C4-2B (cell line): ENCODE measurements around the gene NARF.

ENCODE experiments used
- H3K27ac ChIP-seq: fragments of 450-650 bp; 2 replicates; pipeline ENCODE4 v1.5.1; 2017
- CTCF ChIP-seq: fragments of 450-650 bp; conservative IDR thresholded peaks from 2 replicates; pipeline ENCODE4 v1.5.1; 2017; ENCODE audit warnings: mild to moderate bottlenecking
- ZFX ChIP-seq: fragments of 450-650 bp; IDR thresholded peaks from 2 replicates; pipeline ENCODE4 v1.6.1; 2017

Gene NARF

DNA sequence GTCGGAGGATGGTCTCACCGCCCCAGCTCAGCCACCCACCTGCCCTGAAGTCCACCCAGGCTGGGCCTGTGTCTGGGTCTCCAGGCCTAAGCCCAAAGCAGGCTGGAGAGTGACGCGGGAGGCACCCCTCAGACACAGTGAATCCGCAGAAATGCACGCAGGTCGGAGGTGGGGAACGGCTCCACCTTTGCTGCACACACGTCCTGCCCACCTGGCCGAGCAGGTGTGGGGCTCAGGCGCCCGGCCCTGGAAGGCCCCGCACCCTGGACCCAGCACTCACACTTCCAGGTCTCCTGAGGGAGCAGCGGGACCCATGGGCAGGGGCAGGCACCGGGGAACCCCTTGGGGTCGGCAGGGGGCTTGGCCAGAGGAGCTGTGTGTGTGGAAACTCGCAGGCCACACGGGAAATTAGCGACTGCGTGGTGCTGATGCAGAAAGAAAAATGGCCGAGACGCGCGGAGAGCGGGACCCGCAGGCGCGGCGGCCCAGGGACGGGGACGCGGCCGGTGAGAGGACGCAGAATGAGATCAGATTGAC is 18.6 kb upstream of the NARF start:
- no peak overlapping the region for H3K27ac ChIP-seq
- no peak for TF ChIP-seq CTCF
- no peak for TF ChIP-seq ZFX

DNA sequence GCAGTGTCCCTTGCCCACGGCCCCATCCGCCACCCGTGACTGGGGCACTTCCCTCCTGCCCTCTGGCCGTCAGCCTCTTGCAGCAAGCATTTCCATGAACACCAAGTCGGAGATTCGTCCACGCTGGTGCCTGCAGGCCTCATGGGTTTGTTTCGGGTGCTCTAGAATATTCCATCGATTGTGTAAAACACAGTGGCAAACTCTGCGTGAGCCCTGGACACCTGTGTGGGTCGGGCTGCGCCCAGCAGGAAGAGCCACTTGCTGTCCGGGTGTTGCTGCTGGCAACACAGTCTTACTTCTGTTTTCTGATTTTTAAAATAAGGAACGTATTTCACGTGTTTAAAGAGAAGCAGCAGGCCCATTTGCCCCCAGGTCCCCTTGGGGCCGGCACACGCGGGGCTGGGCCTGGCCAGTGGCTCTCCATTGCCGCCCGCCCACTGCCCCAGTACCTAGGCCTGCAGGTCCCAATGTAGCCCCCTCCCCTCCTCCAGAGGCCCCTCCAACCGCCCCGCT is 18.0 kb upstream of the NARF start:
- H3K27ac ChIP-seq, result no peak overlapping the region
- TF ChIP-seq ZFX, result no peak
- no peak for TF ChIP-seq CTCF

DNA sequence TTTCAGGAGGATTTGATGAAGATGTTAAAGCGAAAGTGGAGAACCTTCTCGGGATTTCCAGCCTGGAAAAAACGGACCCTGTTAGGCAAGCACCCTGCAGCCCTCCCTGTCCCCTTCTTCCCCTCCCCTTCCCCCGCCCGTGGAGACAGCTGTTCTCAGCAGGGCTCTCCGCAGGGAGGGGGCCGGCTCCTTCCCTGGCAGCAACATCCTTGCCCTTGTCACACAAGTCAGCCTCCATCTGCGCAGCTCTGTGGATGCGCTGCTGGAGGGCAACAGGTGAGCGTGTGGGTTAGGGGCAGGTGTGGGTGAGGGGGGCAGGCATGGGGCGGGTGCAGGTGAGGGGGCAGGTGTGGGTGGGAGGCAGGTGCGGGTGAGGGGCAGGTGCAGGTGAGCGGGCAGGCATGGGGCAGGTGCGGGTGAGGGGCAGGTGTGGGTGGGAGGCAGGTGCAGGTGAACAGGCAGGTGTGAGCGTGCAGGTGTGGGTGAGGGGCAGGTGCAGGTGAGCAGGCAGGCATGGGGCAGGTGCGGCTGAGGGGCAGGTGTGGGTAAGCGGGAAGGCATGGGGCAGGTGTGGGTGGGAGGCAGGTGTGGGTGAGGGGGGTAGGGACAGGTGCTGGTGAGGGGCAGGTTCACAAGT is 17.4 kb upstream of the NARF start:
- H3K27ac ChIP-seq, result no peak overlapping the region
- no peak for TF ChIP-seq ZFX

GRCh38 chr17:82441691-82442487 is 16.7 kb upstream of the NARF start:
- no peak overlapping the region for H3K27ac ChIP-seq
- TF ChIP-seq CTCF, result no peak
- no peak for TF ChIP-seq ZFX

GRCh38 chr17:82442643-82443464 is 15.7 kb upstream of the NARF start:
- TF ChIP-seq ZFX (no peak), CTCF (no peak)
- no peak overlapping the region for H3K27ac ChIP-seq

- H3K27ac ChIP-seq, result no peak overlapping the region
- no peak for TF ChIP-seq ZFX
- TF ChIP-seq CTCF, result no peak
Measured at GRCh38 chr17:82443465-82444283, 14.9 kb upstream of the NARF start.

- no peak for TF ChIP-seq ZFX
- TF ChIP-seq CTCF, result no peak
- H3K27ac ChIP-seq, result no peak overlapping the region
Measured at GRCh38 chr17:82444284-82444893, 14.2 kb upstream of the NARF start.
